CD4-positive, alpha-beta T cell treated with Interleukin-4 for 4 hours (primary cell): ENCODE results near the gene KIF2B.
"Not testable (repeated sequence)": the region's sequence is repeated elsewhere in the genome, so short reads cannot be mapped to it uniquely, and the experiment has no call there.

Experiments used
- DNase-seq: peaks from one replicate; pipeline ENCODE4 v3.0.0-alpha.2; 2020

The KIF2B gene

GRCh38 chr17:53822764-53823163 is at the start of gene KIF2B:
KIF2B (plus strand) TSS chr17:53822927; CDS start chr17:53823034, 107 bp downstream.
- DNase-seq, result no peak

GRCh38 chr17:53780320-53780719 is 42.4 kb upstream of the KIF2B start:
- no peak for DNase-seq

- DNase-seq, result no peak
These were observed 31.2 kb upstream of the KIF2B start for GRCh38 chr17:53791551-53791950.

- DNase-seq, result no peak
These were observed 30.3 kb upstream of the KIF2B start for GRCh38 chr17:53792451-53792850.

GRCh38 chr17:53792997-53793396 is 29.7 kb upstream of the KIF2B start:
- DNase-seq, result no peak

- DNase-seq, result no peak
These were observed 27.9 kb upstream of the KIF2B start for GRCh38 chr17:53794875-53795274.

- DNase-seq, result no peak
These were observed 26.1 kb upstream of the KIF2B start for GRCh38 chr17:53796642-53797041.

- DNase-seq, result no peak
These were observed 25.2 kb upstream of the KIF2B start for GRCh38 chr17:53797501-53797900.

GRCh38 chr17:53804437-53804836 is 18.3 kb upstream of the KIF2B start:
- DNase-seq, result no peak

- no peak for DNase-seq
These were observed 16.3 kb upstream of the KIF2B start for GRCh38 chr17:53806473-53806872.

GRCh38 chr17:53807286-53807685 is 15.4 kb upstream of the KIF2B start:
- no peak for DNase-seq

- no peak for DNase-seq
These were observed 4.5 kb upstream of the KIF2B start for GRCh38 chr17:53818271-53818670.

GRCh38 chr17:53818929-53819328 is 3.8 kb upstream of the KIF2B start:
- DNase-seq, result no peak

- no peak for DNase-seq
These were observed 2.8 kb upstream of the KIF2B start for GRCh38 chr17:53819956-53820355.

GRCh38 chr17:53823341-53824050 is 769 bp downstream of the KIF2B start:
- DNase-seq, result no peak

- DNase-seq, result not testable (repeated sequence)
These were observed 12.0 kb downstream of the KIF2B start for GRCh38 chr17:53834771-53835170.

GRCh38 chr17:53837131-53837530 is 14.4 kb downstream of the KIF2B start:
- no peak for DNase-seq

- DNase-seq, result no peak
These were observed 21.9 kb downstream of the KIF2B start for GRCh38 chr17:53844491-53845107.

- not testable (repeated sequence) for DNase-seq
These were observed 48.4 kb downstream of the KIF2B start for GRCh38 chr17:53871128-53871527.
